ENCODE measurements around the gene TMEM132E.

Gene TMEM132E

GRCh38 chr17:34542700-34543336 lies 36.6 kb upstream of the TMEM132E start:
- no peak for TF ChIP-seq ZFX (IDR thresholded peaks at IDR 0.05; ENCODE audit: borderline replicate concordance)
- TF ChIP-seq, protein P1, sequence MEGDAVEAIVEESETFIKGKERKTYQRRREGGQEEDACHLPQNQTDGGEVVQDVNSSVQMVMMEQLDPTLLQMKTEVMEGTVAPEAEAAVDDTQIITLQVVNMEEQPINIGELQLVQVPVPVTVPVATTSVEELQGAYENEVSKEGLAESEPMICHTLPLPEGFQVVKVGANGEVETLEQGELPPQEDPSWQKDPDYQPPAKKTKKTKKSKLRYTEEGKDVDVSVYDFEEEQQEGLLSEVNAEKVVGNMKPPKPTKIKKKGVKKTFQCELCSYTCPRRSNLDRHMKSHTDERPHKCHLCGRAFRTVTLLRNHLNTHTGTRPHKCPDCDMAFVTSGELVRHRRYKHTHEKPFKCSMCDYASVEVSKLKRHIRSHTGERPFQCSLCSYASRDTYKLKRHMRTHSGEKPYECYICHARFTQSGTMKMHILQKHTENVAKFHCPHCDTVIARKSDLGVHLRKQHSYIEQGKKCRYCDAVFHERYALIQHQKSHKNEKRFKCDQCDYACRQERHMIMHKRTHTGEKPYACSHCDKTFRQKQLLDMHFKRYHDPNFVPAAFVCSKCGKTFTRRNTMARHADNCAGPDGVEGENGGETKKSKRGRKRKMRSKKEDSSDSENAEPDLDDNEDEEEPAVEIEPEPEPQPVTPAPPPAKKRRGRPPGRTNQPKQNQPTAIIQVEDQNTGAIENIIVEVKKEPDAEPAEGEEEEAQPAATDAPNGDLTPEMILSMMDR (IDR thresholded peaks at IDR 0.05): peak; percentile 92
- no peak overlapping the region for H3K27ac ChIP-seq

GRCh38 chr17:34547453-34548063 lies 31.8 kb upstream of the TMEM132E start:
- H3K27ac ChIP-seq: no peak overlapping the region
- TF ChIP-seq, protein P1 (IDR thresholded peaks at IDR 0.05): no peak
- TF ChIP-seq ZFX (IDR thresholded peaks at IDR 0.05; ENCODE audit: borderline replicate concordance): no peak

- no peak overlapping the region for H3K27ac ChIP-seq
- TF ChIP-seq, protein P1 (IDR thresholded peaks at IDR 0.05): no peak
- TF ChIP-seq ZFX (IDR thresholded peaks at IDR 0.05; ENCODE audit: borderline replicate concordance): no peak
Observed at GRCh38 chr17:34549966-34550365, 29.4 kb upstream of the TMEM132E start.

GRCh38 chr17:34553907-34554306 lies 25.5 kb upstream of the TMEM132E start:
- no peak for TF ChIP-seq ZFX (IDR thresholded peaks at IDR 0.05; ENCODE audit: borderline replicate concordance)
- TF ChIP-seq, protein P1 (IDR thresholded peaks at IDR 0.05): no peak
- no peak overlapping the region for H3K27ac ChIP-seq

DNA sequence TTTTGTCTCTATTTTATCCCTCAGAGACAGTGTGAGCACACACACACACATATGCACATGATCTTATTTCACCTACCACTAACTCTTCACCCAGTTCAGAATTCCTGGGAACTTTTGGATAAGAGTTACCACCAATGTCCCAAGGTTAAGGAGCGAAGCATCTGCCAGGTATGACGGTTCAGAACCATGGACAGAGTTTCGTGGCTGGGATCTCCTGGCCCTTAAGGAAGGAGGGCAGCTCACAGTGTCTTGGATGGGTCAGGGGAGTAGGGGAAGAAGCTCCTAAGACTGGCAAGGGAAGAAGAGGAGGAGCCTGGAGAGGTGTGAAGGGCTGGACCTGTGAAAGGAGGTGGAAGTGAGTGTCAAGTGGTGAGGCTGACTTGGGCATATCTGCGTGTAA lies 23.0 kb upstream of the TMEM132E start:
- no peak for TF ChIP-seq ZFX (IDR thresholded peaks at IDR 0.05; ENCODE audit: borderline replicate concordance)
- TF ChIP-seq, protein P1 (IDR thresholded peaks at IDR 0.05): no peak
- no peak overlapping the region for H3K27ac ChIP-seq

- no peak overlapping the region for H3K27ac ChIP-seq
Observed at GRCh38 chr17:34556931-34557330, 22.5 kb upstream of the TMEM132E start.

GRCh38 chr17:34561328-34561727 lies 18.1 kb upstream of the TMEM132E start:
- H3K27ac ChIP-seq: no peak overlapping the region
- TF ChIP-seq, protein P1 (IDR thresholded peaks at IDR 0.05): no peak
- no peak for TF ChIP-seq ZFX (IDR thresholded peaks at IDR 0.05; ENCODE audit: borderline replicate concordance)

More at GRCh38 chr17:34556931-34557330, 22.5 kb upstream of the TMEM132E start:
- no peak for TF ChIP-seq ZFX (IDR thresholded peaks at IDR 0.05; ENCODE audit: borderline replicate concordance)
- TF ChIP-seq, protein P1 (IDR thresholded peaks at IDR 0.05): no peak

Measured in 22Rv1 (cell line).